Breast epithelium (tissue), 4 donors: ENCODE data around the gene IMMP2L. TPM values are rescaled to one million over a fixed set of nuclear protein-coding genes. Genes with fewer than 3 reads are reported as not detected.

Source experiments
- DNase-seq, 2 donors: peaks; one replicate each; pipeline ENCODE4 v3.0.0-alpha.2; 2019; ENCODE audit warnings: low spot score in 2 of 2
- H3K27ac ChIP-seq, 2 donors: fragments of 200-600 bp; sonication (generic) in 1 of 2; one replicate each; pipeline ENCODE4 v1.5.1; 2016 to 2019; ENCODE audit warnings: mild to moderate bottlenecking in 1 of 2
- H3K27me3 ChIP-seq, 2 donors: fragments of 200-600 bp; sonication (generic) in 1 of 2; one replicate each; pipeline versions ENCODE4 v1.5.1 to v1.6.0; 2017 to 2019; ENCODE audit warnings: control low read depth in 1 of 2, mild to moderate bottlenecking in 1 of 2
- H3K36me3 ChIP-seq: fragments of 200-600 bp; one replicate; pipeline ENCODE4 v1.5.1; 2019
- H3K4me1 ChIP-seq, 2 donors: fragments of 200-600 bp; sonication (generic); one replicate each; pipeline ENCODE4 v1.5.1; 2016 to 2019; ENCODE audit warnings: control low read depth in 1 of 2
- H3K4me3 ChIP-seq, 3 donors: fragments of 200-600 bp; sonication (generic); 1 replicate in 2 of 3; 2 replicates in 1 of 3; pipeline ENCODE4 v1.5.1; 2016 to 2019; ENCODE audit warnings: mild to moderate bottlenecking in 3 of 3, moderate library complexity in 2 of 3
- H3K9me3 ChIP-seq, 2 donors: fragments of 200-600 bp; sonication (generic) in 1 of 2; one replicate each; pipeline ENCODE4 v1.5.1; 2016 to 2019; ENCODE audit warnings: control low read depth in 1 of 2
- POLR2A ChIP-seq: fragments of 450-650 bp; IDR thresholded peaks from one replicate; pipeline ENCODE4 v1.6.1; 2016; ENCODE audit warnings: antibody characterized with exemption, mild to moderate bottlenecking, moderate library complexity
- POLR2AphosphoS5 ChIP-seq, 3 donors: sonication (generic); formaldehyde crosslinking; IDR thresholded peaks; one replicate each; pipeline ENCODE4 v1.6.1; 2017; ENCODE audit warnings: antibody characterized with exemption in 3 of 3
- intact Hi-C: fragments of 100-400 bp; cut with DNase I; formaldehyde crosslinking; loops from one replicate; pipeline ENCODE4 v1.15.1; 2023; ENCODE audit warnings: low total_unique reads
- total RNA-seq, 3 donors: library from RNA; depleted of rRNA; stranded (reverse); fragments of >200 nt; gene quantifications; one replicate each; pipeline ENCODE4 v1.1.0, GENCODE V29; 2016
- TF ChIP-seq, protein P1 (sequence below), 3 donors: fragments of 450-650 bp; IDR thresholded peaks; one replicate each; pipeline ENCODE4 v1.5.1; 2016 to 2017; ENCODE audit warnings: antibody characterized with exemption in 3 of 3, mild to moderate bottlenecking in 3 of 3, moderate library complexity in 3 of 3

IMMP2L gene
- total RNA-seq, 3 donors from 2014 or later, result 19.8 to 39.7 (median 30.8) TPM

DNA sequence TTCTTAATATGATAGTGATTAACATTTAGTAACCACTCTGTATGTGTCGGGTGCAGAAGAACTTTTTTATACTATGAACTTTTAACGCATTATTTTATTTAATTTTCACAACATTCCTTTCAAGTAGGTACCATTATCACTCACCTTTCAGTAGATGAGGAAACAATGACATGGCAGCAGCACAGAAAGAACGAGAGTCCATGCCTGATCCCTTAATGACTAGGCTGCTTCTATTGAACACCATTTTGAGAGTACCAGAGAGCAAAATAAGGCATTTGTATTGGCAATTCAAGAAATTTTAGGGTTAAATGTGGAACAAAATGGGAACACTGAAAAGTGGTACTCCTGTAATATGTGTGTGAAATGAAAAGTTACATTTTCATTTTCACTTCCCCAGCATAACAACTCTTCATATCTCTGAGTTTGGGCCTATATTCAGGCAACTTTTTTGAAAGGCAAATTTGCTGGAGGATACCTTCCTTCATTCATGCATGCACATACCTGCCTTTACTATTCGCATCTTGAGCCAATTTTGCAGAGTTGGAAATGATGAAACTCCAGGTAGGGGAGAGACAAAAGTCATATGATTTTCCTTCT is 458.5 kb downstream of the IMMP2L start:
- no peak for DNase-seq
- Histone ChIP-seq H3K9me3 (no peaks in the 10 kb centered on the region), H3K4me1 (no peaks in the 10 kb centered on the region), H3K36me3 (no peaks in the 10 kb centered on the region), H3K4me3 (no peak overlapping the region), H3K27ac (no peak overlapping the region), H3K27me3 (no peaks in the 10 kb centered on the region)
- TF ChIP-seq POLR2A, result no peak
- intact Hi-C loops, result no loop called here

DNA sequence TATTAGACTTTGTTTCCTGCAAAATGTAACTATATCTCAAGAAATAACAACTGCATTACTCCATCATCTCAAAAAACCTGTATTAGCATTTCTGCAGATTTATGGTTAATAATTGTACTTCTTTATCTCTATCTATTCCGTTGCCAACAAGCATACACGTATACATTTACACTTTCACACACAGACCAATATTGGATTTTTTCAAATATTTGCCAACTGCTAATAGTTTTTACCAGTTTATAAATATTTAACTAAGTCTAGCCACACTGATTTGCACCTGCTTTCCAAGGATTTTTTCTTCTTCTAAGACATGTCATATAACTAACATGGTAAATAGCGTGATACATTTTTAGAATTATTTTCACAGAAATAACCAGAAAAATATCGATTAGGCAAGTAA is 459.2 kb downstream of the IMMP2L start:
- intact Hi-C loops, result no loop called here
- TF ChIP-seq POLR2A (no peak), POLR2AphosphoS5 (IDR thresholded peaks at IDR 0.05) (no peak)
- TF ChIP-seq, protein P1, sequence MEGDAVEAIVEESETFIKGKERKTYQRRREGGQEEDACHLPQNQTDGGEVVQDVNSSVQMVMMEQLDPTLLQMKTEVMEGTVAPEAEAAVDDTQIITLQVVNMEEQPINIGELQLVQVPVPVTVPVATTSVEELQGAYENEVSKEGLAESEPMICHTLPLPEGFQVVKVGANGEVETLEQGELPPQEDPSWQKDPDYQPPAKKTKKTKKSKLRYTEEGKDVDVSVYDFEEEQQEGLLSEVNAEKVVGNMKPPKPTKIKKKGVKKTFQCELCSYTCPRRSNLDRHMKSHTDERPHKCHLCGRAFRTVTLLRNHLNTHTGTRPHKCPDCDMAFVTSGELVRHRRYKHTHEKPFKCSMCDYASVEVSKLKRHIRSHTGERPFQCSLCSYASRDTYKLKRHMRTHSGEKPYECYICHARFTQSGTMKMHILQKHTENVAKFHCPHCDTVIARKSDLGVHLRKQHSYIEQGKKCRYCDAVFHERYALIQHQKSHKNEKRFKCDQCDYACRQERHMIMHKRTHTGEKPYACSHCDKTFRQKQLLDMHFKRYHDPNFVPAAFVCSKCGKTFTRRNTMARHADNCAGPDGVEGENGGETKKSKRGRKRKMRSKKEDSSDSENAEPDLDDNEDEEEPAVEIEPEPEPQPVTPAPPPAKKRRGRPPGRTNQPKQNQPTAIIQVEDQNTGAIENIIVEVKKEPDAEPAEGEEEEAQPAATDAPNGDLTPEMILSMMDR (IDR thresholded peaks at IDR 0.05), result no peak
- Histone ChIP-seq H3K4me1 (no peaks in the 10 kb centered on the region), H3K27ac (no peak overlapping the region), H3K27me3 (no peaks in the 10 kb centered on the region), H3K9me3 (no peaks in the 10 kb centered on the region), H3K4me3 (no peak overlapping the region), H3K36me3 (no peaks in the 10 kb centered on the region)
- no peak for DNase-seq

DNA sequence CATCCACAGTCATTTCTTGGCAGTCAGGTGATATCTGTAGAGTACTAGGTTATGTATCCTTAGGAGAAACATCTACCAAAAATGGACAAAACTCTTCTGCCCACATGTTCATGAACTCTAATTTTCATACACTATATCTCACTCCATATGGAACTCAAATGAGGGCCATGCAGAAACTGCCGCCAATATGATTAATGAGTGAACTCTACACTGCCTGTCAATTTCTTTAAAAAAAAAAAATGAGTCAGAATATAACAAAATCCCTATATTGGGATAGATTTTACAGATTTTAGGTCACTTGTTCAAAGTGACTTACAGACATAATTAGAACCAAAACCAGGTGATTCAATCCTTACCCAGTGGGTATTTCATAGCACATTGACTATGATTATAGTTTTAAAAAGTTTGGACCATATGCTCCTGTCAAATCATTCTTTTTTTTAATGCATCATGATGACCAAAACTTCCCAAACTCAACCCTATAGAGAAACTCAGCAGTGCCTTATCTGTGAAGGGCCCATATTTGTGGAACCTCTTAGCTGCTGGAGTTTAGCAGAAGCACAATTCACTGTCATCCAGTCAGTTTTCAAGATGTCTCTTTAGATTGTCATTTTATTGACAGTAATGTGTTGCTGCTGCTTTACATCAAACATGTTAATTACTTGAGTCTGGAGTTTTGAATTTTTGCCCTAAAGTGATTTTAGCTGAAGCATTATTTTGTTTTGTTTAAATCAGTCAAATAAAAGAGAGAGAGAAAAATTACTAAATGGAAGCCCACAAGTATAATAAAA is 460.2 kb downstream of the IMMP2L start:
- intact Hi-C loops, result no loop called here
- Histone ChIP-seq H3K4me3 (no peak overlapping the region), H3K4me1 (no peaks in the 10 kb centered on the region), H3K9me3 (no peaks in the 10 kb centered on the region), H3K36me3 (no peaks in the 10 kb centered on the region), H3K27me3 (no peaks in the 10 kb centered on the region), H3K27ac (no peak overlapping the region)
- DNase-seq, result no peak
- TF ChIP-seq, protein P1 (IDR thresholded peaks at IDR 0.05), result no peak
- TF ChIP-seq POLR2A, result no peak
- TF ChIP-seq POLR2AphosphoS5 (IDR thresholded peaks at IDR 0.05), result no peak

DNA sequence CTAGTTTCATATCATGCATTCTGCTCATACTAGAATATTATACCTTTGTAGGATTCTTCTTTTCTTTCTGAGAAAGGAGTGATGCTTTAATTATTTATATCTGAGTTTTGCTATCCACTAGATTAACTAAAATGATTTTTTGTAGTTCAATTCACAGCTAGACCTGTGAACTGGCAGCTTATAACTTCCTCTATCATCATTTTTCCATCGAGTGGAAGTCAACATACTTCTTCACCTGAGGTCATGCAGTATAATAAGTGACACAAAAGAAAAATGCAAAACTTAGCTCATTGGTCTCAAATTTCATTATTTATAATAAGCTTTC is 463.4 kb downstream of the IMMP2L start:
- DNase-seq, result no peak
- intact Hi-C loops, result no loop called here
- no peaks in the 10 kb centered on the region for H3K27me3 ChIP-seq
- no peaks in the 10 kb centered on the region for H3K4me1 ChIP-seq
- H3K27ac ChIP-seq, result no peak overlapping the region
- no peak overlapping the region for H3K4me3 ChIP-seq
- TF ChIP-seq POLR2A, result no peak
- TF ChIP-seq, protein P1 (IDR thresholded peaks at IDR 0.05), result no peak
- no peak for TF ChIP-seq POLR2AphosphoS5 (IDR thresholded peaks at IDR 0.05)
- H3K36me3 ChIP-seq, result no peaks in the 10 kb centered on the region
- H3K9me3 ChIP-seq, result no peaks in the 10 kb centered on the region

DNA sequence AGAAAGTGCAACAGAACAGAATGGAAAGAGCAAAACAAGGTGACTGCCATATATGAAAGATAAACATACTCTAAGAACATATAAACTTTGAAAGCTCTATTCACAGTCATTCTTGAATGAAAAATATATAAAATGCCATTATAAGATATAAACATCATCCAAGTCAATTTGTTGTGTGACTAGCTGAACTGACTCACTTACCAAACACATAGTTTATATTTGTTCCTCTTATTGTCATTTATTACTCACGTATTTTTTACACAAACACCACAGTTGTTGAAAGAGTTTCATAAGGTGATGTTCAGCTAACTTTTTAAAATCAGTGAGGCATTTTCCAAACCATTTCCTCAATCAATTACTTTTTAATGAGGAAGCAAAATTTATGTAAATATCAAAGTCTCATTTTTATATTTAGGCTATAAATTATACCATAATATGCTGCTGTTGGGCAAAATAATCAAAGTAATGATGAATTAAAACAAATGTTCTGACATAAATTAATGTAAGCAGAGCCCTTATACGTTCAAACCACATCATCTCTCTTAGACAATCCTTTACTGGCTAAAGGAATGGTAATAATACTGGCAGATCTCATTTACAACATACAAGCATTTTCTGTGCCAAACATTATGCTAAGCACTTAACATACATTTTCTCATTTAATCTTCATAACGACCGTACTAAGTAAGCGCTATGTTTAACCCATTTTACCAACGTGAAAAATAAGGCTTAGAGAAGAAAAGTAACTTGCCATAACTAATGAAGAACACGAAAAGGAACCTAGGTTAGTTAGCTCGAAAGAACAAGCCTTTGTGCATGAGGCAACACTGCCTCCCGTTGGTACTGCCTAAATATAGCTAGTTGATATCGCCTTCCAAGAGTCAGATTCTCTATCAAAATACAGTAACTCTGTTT is 464.0 kb downstream of the IMMP2L start:
- no peak for DNase-seq
- TF ChIP-seq POLR2AphosphoS5 (IDR thresholded peaks at IDR 0.05), result no peak
- TF ChIP-seq, protein P1 (IDR thresholded peaks at IDR 0.05), result peak in 1 of 3 donors; percentile 18
- TF ChIP-seq POLR2A, result no peak
- Histone ChIP-seq H3K27me3 (no peaks in the 10 kb centered on the region), H3K4me1 (no peaks in the 10 kb centered on the region), H3K4me3 (no peak overlapping the region), H3K27ac (no peak overlapping the region), H3K36me3 (no peaks in the 10 kb centered on the region), H3K9me3 (no peaks in the 10 kb centered on the region)
- intact Hi-C loops, result no loop called here
